GM21367 (cell line): ENCODE measurements around the gene GRIA4.

Source experiments
- ATAC-seq: cut with Tn5 transposase; IDR thresholded peaks from one replicate; pipeline ENCODE4 v1.9.1; 2021; ENCODE audit not compliant: unreplicated experiment

The GRIA4 gene

GRCh38 chr11:105609832-105610781, at the start of gene GRIA4:
Gene GRIA4, plus strand, starts transcription at chr11:105610073. Its CDS starts 925 bp downstream, at chr11:105610998.
- peak; percentile 3 for ATAC-seq

- ATAC-seq: no peak
Measured at GRCh38 chr11:105573091-105573490, 36.8 kb upstream of the GRIA4 start.

- no peak for ATAC-seq
Measured at GRCh38 chr11:105574974-105575373, 34.9 kb upstream of the GRIA4 start.

- ATAC-seq: no peak
Measured at GRCh38 chr11:105577641-105578040, 32.2 kb upstream of the GRIA4 start.

GRCh38 chr11:105579111-105579510, 30.8 kb upstream of the GRIA4 start:
- no peak for ATAC-seq

- no peak for ATAC-seq
Measured at GRCh38 chr11:105582497-105582896, 27.4 kb upstream of the GRIA4 start.

GRCh38 chr11:105588001-105588400, 21.9 kb upstream of the GRIA4 start:
- ATAC-seq: no peak

- no peak for ATAC-seq
Measured at GRCh38 chr11:105589346-105589745, 20.5 kb upstream of the GRIA4 start.

GRCh38 chr11:105592035-105592434, 17.8 kb upstream of the GRIA4 start:
- ATAC-seq: no peak

- ATAC-seq: no peak
Measured at GRCh38 chr11:105598371-105598770, 11.5 kb upstream of the GRIA4 start.

- no peak for ATAC-seq
Measured at GRCh38 chr11:105603156-105603555, 6.7 kb upstream of the GRIA4 start.

GRCh38 chr11:105609341-105609781, 512 bp upstream of the GRIA4 start:
- peak; percentile 90 for ATAC-seq

- ATAC-seq: no peak
Measured at GRCh38 chr11:105610871-105611571, 1.1 kb downstream of the GRIA4 start.

- no peak for ATAC-seq
Measured at GRCh38 chr11:105611572-105612441, 1.9 kb downstream of the GRIA4 start.

GRCh38 chr11:105612771-105613170, 2.9 kb downstream of the GRIA4 start:
- no peak for ATAC-seq

- ATAC-seq: no peak
Measured at GRCh38 chr11:105613183-105613582, 3.3 kb downstream of the GRIA4 start.

GRCh38 chr11:105618343-105618955, 8.6 kb downstream of the GRIA4 start:
- ATAC-seq: no peak

GRCh38 chr11:105619556-105619955, 9.7 kb downstream of the GRIA4 start:
- ATAC-seq: no peak

GRCh38 chr11:105622016-105622415, 12.1 kb downstream of the GRIA4 start:
- no peak for ATAC-seq

- ATAC-seq: no peak
Measured at GRCh38 chr11:105632316-105632715, 22.4 kb downstream of the GRIA4 start.

GRCh38 chr11:105635466-105635865, 25.6 kb downstream of the GRIA4 start:
- ATAC-seq: no peak
